Fibroblast of villous mesenchyme (primary cell): ENCODE data around the gene LARP7. TPM values are rescaled to one million over a fixed set of nuclear protein-coding genes. Genes with fewer than 3 reads are reported as not detected.

Source experiments
- DNase-seq: peaks from one replicate; pipeline ENCODE4 v3.0.0-alpha.2; 2010; ENCODE audit warnings: low read depth
- H3K4me3 ChIP-seq: 2 replicates; pipeline ENCODE4 v1.5.1; 2011; ENCODE audit warnings: low read depth, mild to moderate bottlenecking, low read length
- CTCF ChIP-seq: IDR thresholded peaks from 2 replicates; pipeline ENCODE4 v1.5.1; 2012; ENCODE audit warnings: low read depth, mild to moderate bottlenecking, low read length; ENCODE audit not compliant: insufficient read depth
- total RNA-seq: library from RNA; depleted of rRNA; stranded (reverse); fragments of >200 nt; gene quantifications from 2 replicates; pipeline ENCODE4 v1.2.3, GENCODE V29; 2012

The LARP7 gene
- total RNA-seq, 1 donor, result 28.5 TPM

GRCh38 chr4:112645541-112646329, 8.8 kb downstream of the LARP7 start:
- no peak for DNase-seq
- no peak for TF ChIP-seq CTCF
- H3K4me3 ChIP-seq, result no peak overlapping the region

- no peak for TF ChIP-seq CTCF
- DNase-seq, result no peak
Observed at GRCh38 chr4:112646632-112647537, 9.9 kb downstream of the LARP7 start.

DNA sequence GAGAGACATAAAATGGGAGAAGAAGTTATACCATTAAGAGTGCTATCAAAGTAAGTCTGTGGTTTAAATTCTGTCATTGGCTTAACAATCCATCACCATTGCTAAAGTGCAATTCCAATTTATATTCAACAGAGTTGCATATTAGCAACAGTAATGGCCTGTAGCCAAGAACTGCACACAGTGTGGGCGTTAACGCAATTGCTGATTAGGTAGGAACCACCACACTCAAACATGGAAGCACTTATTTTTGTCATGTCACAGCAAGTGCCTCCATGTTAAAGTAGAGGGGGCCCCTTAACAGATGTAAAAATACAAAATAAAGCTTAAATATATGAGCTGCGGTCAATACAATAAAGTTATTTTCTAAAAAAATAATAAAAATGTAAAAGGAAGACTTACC, 10.8 kb downstream of the LARP7 start:
- no peak overlapping the region for H3K4me3 ChIP-seq
- no peak for DNase-seq
- no peak for TF ChIP-seq CTCF

More at GRCh38 chr4:112646632-112647537, 9.9 kb downstream of the LARP7 start:
- no peak overlapping the region for H3K4me3 ChIP-seq

DNA sequence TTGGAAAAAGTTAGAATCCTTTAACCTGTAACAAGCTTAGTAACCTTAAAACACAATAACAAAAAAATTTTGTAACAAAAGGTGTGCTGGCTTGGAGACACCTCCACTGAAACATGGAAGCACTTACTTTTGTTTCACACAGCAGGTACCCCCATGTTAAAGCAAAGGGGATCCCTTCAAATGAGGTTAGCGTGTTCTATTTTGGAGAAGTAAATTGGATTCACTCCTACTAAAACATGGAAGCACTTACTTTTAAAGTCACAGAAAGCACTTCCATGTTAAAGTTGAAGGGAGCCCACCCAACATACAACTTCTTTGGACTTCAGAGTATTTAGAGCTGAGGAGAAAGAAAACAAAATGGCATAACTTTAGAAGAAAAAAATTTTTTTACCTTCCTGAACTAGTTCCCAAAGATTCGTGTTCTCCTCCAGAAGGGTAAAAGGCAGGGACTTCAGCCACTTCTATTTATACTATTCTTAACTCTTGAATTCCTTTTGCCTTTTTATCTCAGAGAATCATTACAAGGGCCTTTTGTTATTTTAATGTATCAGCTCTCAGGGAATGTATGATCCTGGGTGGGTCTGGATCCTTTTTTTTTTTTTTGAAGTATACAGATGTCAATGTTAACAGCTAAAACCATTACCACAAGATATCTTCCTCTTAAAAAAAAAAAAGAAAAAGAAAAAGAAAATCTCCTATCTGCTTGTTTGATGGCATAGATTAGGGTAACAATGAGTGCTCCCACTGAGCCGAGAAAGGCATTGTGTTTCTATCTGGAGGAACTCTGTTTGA, 11.5 kb downstream of the LARP7 start:
- no peak for TF ChIP-seq CTCF
- H3K4me3 ChIP-seq, result no peak overlapping the region
- DNase-seq, result no peak

DNA sequence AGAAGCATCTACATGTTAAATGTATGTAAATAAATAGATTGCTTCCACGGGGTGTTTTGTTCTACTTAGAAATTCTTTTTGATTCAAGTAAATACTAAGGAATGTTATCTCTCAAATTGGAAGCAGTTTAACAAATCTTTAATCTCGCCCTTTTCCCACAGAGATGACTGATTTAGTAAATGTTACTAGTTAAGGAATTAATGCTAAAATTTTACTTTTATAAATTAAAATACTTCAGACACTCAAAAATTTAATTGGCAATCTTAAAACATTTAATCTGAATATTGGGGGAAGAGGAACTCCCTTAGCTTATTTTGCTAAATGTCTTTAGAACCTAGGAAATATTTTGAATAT, 12.1 kb downstream of the LARP7 start:
- DNase-seq, result no peak
- no peak overlapping the region for H3K4me3 ChIP-seq
- TF ChIP-seq CTCF, result no peak

DNA sequence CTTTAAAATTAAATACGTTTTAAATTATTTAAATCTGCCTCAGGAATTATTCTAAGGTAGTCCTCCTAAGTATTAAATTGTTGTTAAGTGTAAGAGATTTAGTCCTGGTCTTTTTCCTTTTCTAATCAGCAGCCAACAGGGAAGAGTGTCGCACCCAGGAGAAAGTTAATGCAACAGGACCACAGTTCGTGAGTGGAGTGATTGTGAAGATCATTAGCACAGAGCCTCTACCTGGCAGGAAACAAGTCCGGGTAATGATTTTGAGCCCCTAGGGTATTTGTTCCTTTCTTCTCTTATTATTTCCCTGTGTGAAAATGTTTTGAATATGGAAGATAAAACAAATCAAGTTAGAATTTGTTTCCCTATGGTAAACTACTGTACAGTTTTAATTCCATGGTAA, 13.4 kb downstream of the LARP7 start:
- DNase-seq, result no peak
- no peak for TF ChIP-seq CTCF
- no peak overlapping the region for H3K4me3 ChIP-seq
